SJCRH30 (cell line): ENCODE results near the gene CA6. TPM values are rescaled to one million over a fixed set of nuclear protein-coding genes. Genes with fewer than 3 reads are reported as not detected.

Experiments used
- DNase-seq, 2 experiments: peaks; one replicate each; pipeline ENCODE4 v3.0.0-alpha.2; 2015 to 2020
- H3K27ac ChIP-seq: fragments of 250-450 bp; sonication (Bioruptor Pico); 2 replicates; pipeline ENCODE4 v1.5.1; 2020; ENCODE audit warnings: mild to moderate bottlenecking, moderate library complexity
- H3K27me3 ChIP-seq: fragments of 250-450 bp; sonication (Bioruptor Pico); 2 replicates; pipeline ENCODE4 v1.5.1; 2020; ENCODE audit warnings: mild to moderate bottlenecking, moderate library complexity
- H3K36me3 ChIP-seq: fragments of 250-450 bp; sonication (Bioruptor Pico); 2 replicates; pipeline ENCODE4 v1.5.1; 2020; ENCODE audit warnings: mild to moderate bottlenecking, moderate library complexity
- H3K4me1 ChIP-seq: fragments of 250-450 bp; sonication (Bioruptor Pico); 2 replicates; pipeline ENCODE4 v1.5.1; 2020; ENCODE audit warnings: mild to moderate bottlenecking, moderate library complexity
- H3K4me3 ChIP-seq: fragments of 250-450 bp; sonication (Bioruptor Pico); 2 replicates; pipeline ENCODE4 v1.5.1; 2020; ENCODE audit warnings: mild to moderate bottlenecking, moderate library complexity
- H3K9me3 ChIP-seq: fragments of 250-450 bp; sonication (Bioruptor Pico); replicated peaks from 2 replicates; pipeline ENCODE4 v1.5.1; 2020; ENCODE audit warnings: mild to moderate bottlenecking, moderate library complexity
- total RNA-seq: library from RNA; depleted of rRNA; stranded (reverse); fragments of >200 nt; shearing (Covaris generic); gene quantifications from 2 replicates; pipeline ENCODE4 v1.2.3, GENCODE V29; 2014

CA6 gene
- total RNA-seq, 1 experiment from 2014 or later = not detected

- Histone ChIP-seq H3K4me1 (no peaks in the 10 kb centered on the region), H3K36me3 (no peaks in the 10 kb centered on the region), H3K27ac (no peak overlapping the region), H3K9me3 (no peaks in the 10 kb centered on the region), H3K27me3 (no peaks in the 10 kb centered on the region), H3K4me3 (no peak overlapping the region)
- no peak for DNase-seq
Measured at GRCh38 chr1:8970870-8971337, 25.2 kb downstream of the CA6 start.

- DNase-seq = no peak
- no peaks in the 10 kb centered on the region for H3K36me3 ChIP-seq
- no peak overlapping the region for H3K27ac ChIP-seq
- H3K9me3 ChIP-seq = no peaks in the 10 kb centered on the region
- H3K27me3 ChIP-seq = no peaks in the 10 kb centered on the region
- H3K4me1 ChIP-seq = no peaks in the 10 kb centered on the region
- no peak overlapping the region for H3K4me3 ChIP-seq
Measured at GRCh38 chr1:8974551-8974950, 28.9 kb downstream of the CA6 start.

DNA sequence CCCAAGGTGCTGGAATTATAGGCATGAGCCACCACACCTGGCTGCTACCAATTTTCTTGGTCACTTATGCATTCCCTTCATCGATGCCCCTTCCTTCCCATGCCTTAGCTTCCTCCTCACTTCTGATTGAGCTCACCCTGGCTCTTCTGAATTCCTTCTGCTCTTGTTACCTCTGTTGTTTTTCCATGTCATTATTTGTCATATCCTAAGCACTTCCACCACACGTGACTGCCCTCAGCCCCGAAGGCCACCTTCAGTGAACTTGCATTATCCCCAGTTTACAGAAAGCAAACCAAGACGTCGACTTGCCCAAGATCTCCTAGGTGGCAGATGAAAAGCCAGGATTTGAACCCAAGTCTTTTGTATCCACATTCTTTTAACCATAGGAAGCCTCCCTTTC, 30.7 kb downstream of the CA6 start:
- no peaks in the 10 kb centered on the region for H3K4me1 ChIP-seq
- no peak overlapping the region for H3K4me3 ChIP-seq
- no peaks in the 10 kb centered on the region for H3K9me3 ChIP-seq
- no peaks in the 10 kb centered on the region for H3K36me3 ChIP-seq
- H3K27me3 ChIP-seq = no peaks in the 10 kb centered on the region
- no peak for DNase-seq
- H3K27ac ChIP-seq = no peak overlapping the region

GRCh38 chr1:8976896-8977450, 31.3 kb downstream of the CA6 start:
- H3K4me3 ChIP-seq = no peak overlapping the region
- no peaks in the 10 kb centered on the region for H3K4me1 ChIP-seq
- H3K36me3 ChIP-seq = no peaks in the 10 kb centered on the region
- no peaks in the 10 kb centered on the region for H3K9me3 ChIP-seq
- no peaks in the 10 kb centered on the region for H3K27me3 ChIP-seq
- DNase-seq = no peak
- no peak overlapping the region for H3K27ac ChIP-seq

- Histone ChIP-seq H3K9me3 (no peaks in the 10 kb centered on the region), H3K27me3 (no peaks in the 10 kb centered on the region), H3K4me1 (no peaks in the 10 kb centered on the region), H3K27ac (no peak overlapping the region), H3K36me3 (no peaks in the 10 kb centered on the region), H3K4me3 (no peak overlapping the region)
- no peak for DNase-seq
Measured at GRCh38 chr1:8980656-8981055, 35.0 kb downstream of the CA6 start.

DNA sequence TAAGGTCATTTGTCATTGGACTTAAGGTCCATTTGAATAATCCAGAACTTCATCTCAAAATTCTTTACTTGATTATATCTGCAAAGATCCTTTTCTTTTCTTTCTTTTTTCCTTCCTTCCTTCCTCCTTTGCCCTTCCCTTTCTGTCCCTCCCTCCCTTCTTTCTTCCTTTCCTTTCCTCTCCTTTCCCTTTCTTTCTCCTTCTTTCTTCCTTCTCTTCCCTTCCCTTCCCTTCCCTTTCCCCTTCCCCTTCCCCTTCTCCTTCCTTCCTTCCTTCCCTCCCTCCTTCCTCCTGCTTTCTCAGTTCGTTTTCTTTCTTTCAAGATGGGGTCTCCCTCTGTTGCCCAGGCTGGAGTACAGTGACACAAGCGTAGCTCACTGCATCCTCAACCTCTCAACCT, 35.5 kb downstream of the CA6 start:
- Histone ChIP-seq H3K36me3 (no peaks in the 10 kb centered on the region), H3K27ac (no peak overlapping the region), H3K4me3 (no peak overlapping the region), H3K27me3 (no peaks in the 10 kb centered on the region), H3K4me1 (no peaks in the 10 kb centered on the region), H3K9me3 (no peaks in the 10 kb centered on the region)
- DNase-seq = no peak

GRCh38 chr1:8984203-8984602, 38.5 kb downstream of the CA6 start:
- H3K4me3 ChIP-seq = no peak overlapping the region
- no peak for DNase-seq

DNA sequence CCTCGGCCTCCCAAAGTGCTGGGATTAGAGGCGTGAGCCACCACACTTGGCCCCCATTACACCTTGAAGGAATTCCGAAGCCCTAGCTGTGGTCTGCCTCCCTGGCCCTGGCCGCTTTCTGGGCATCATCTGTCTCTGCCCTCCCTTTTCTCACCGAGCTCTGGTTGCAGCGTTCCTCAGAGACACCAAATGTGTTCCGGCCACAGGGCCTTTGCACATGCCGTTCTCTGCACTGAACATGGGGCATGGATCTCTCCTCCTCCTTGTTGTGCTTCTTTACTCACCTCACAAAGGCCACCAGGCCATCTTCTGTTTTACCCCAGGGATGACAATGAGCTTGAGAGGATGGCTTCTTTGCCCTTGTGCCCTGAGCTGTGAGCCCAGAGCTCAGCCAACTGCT, 39.3 kb downstream of the CA6 start:
- Histone ChIP-seq H3K9me3 (no peaks in the 10 kb centered on the region), H3K4me1 (no peaks in the 10 kb centered on the region), H3K4me3 (no peak overlapping the region), H3K27ac (no peak overlapping the region), H3K36me3 (no peaks in the 10 kb centered on the region), H3K27me3 (no peaks in the 10 kb centered on the region)
- no peak for DNase-seq

More at GRCh38 chr1:8984203-8984602, 38.5 kb downstream of the CA6 start:
- no peaks in the 10 kb centered on the region for H3K9me3 ChIP-seq
- H3K27me3 ChIP-seq = no peaks in the 10 kb centered on the region
- no peaks in the 10 kb centered on the region for H3K36me3 ChIP-seq
- no peaks in the 10 kb centered on the region for H3K4me1 ChIP-seq
- no peak overlapping the region for H3K27ac ChIP-seq

GRCh38 chr1:8985915-8986813, 40.5 kb downstream of the CA6 start:
- no peak overlapping the region for H3K4me3 ChIP-seq
- H3K27ac ChIP-seq = no peak overlapping the region
- H3K9me3 ChIP-seq = no peaks in the 10 kb centered on the region
- no peaks in the 10 kb centered on the region for H3K4me1 ChIP-seq
- no peak for DNase-seq
- no peaks in the 10 kb centered on the region for H3K36me3 ChIP-seq
- H3K27me3 ChIP-seq = no peaks in the 10 kb centered on the region

DNA sequence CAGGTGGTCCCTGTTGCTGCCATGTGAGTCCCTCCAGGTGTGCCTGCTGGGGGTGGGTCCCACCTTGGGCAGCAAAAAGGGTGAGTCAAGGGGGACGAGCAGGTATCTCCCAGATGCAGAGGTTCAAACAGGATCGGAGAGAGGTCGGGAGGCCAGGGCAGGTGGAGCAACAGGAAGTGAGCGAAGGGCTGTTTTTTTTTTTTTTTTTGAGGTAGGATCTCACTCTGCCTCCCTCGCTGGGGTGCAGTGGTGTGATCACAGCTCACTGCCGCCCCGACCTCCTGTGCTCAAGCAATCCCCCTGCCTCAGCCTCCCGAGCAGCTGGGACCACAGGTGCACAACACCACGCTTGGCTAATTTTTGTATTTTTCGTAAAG, 41.1 kb downstream of the CA6 start:
- no peak overlapping the region for H3K27ac ChIP-seq

GRCh38 chr1:8987881-8988617, 42.4 kb downstream of the CA6 start:
- peak; percentile 44 to 70 for DNase-seq
- Histone ChIP-seq H3K4me1 (no peaks in the 10 kb centered on the region), H3K27ac (no peak overlapping the region)

More for the DNA sequence above, 41.1 kb downstream of the CA6 start:
- Histone ChIP-seq H3K27me3 (no peaks in the 10 kb centered on the region), H3K36me3 (no peaks in the 10 kb centered on the region), H3K9me3 (no peaks in the 10 kb centered on the region), H3K4me1 (no peaks in the 10 kb centered on the region), H3K4me3 (no peak overlapping the region)
- no peak for DNase-seq

GRCh38 chr1:8988618-8988967, 42.9 kb downstream of the CA6 start:
- no peak overlapping the region for H3K27ac ChIP-seq
- no peak overlapping the region for H3K4me3 ChIP-seq
- no peaks in the 10 kb centered on the region for H3K9me3 ChIP-seq
- H3K27me3 ChIP-seq = no peaks in the 10 kb centered on the region
- H3K36me3 ChIP-seq = no peaks in the 10 kb centered on the region
- no peaks in the 10 kb centered on the region for H3K4me1 ChIP-seq
- no peak for DNase-seq

More at GRCh38 chr1:8987881-8988617, 42.4 kb downstream of the CA6 start:
- H3K4me3 ChIP-seq = no peak overlapping the region
- no peaks in the 10 kb centered on the region for H3K9me3 ChIP-seq
- no peaks in the 10 kb centered on the region for H3K27me3 ChIP-seq
- H3K36me3 ChIP-seq = no peaks in the 10 kb centered on the region

DNA sequence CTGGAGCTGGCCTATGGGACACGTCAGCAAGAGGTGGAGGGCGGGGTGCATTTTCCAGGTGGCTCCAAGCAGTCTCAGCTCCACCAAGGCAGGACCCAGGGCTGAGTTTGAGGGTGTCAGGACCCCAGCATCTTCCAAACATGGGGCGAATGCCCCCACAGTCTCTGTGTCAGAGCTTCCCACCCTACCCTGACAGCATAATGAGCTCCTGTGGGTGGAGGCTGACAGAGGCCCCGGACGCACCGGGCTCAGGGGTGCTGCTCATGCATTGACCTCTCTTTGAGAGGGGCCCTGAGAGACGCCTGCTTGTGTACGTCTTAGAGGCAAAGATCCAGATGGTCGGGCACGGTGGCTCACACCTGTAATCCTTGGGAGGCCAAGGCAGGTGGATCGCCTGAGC, 43.4 kb downstream of the CA6 start:
- Histone ChIP-seq H3K27ac (no peak overlapping the region), H3K27me3 (no peaks in the 10 kb centered on the region), H3K4me3 (no peak overlapping the region), H3K4me1 (no peaks in the 10 kb centered on the region), H3K36me3 (no peaks in the 10 kb centered on the region), H3K9me3 (no peaks in the 10 kb centered on the region)
- DNase-seq = no peak

DNA sequence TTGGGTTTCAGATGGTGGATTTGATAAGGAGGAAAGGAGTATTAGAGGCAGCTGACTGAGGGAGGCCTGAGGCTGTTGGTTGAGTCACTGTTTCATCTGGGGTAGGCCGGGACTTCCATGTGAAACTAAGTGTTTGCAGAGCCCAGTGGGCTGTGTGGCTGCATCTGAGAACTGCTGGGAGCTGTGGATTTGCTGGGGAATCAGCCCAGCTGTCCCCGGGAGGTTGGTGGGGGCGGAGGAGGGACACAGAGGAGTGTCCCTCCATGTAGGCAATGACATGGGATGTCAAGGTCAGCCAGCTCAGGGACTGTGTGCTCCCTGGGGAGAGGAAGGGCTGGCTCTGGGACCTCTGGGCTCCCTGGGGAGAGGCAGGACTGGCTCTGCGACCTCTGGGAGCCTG, 44.2 kb downstream of the CA6 start:
- no peaks in the 10 kb centered on the region for H3K36me3 ChIP-seq
- H3K27me3 ChIP-seq = no peaks in the 10 kb centered on the region
- H3K9me3 ChIP-seq = no peaks in the 10 kb centered on the region
- no peaks in the 10 kb centered on the region for H3K4me1 ChIP-seq
- no peak overlapping the region for H3K4me3 ChIP-seq
- H3K27ac ChIP-seq = no peak overlapping the region
- DNase-seq = no peak

- Histone ChIP-seq H3K4me3 (no peak overlapping the region), H3K9me3 (no peaks in the 10 kb centered on the region), H3K4me1 (no peaks in the 10 kb centered on the region), H3K27ac (no peak overlapping the region), H3K27me3 (no peaks in the 10 kb centered on the region), H3K36me3 (no peaks in the 10 kb centered on the region)
- no peak for DNase-seq
Measured at GRCh38 chr1:8992936-8993687, 47.4 kb downstream of the CA6 start.
